Ishikawa (cell line): ENCODE results near the gene STAT4.

Experiments
- CEBPB ChIP-seq: IDR thresholded peaks from 2 replicates; pipeline ENCODE4 v1.6.1; 2012
- CREB1 ChIP-seq: IDR thresholded peaks from 2 replicates; pipeline ENCODE4 v1.6.1; 2012; ENCODE audit warnings: low read depth
- EP300 ChIP-seq: IDR thresholded peaks from 2 replicates; pipeline ENCODE4 v1.6.1; 2012; ENCODE audit warnings: borderline replicate concordance
- MAX ChIP-seq: IDR thresholded peaks from 2 replicates; pipeline ENCODE4 v1.6.1; 2012
- NFIC ChIP-seq: IDR thresholded peaks from 2 replicates; pipeline ENCODE4 v1.6.1; 2012
- REST ChIP-seq: IDR thresholded peaks from 2 replicates; pipeline ENCODE4 v1.6.1; 2012; ENCODE audit warnings: low read depth, mild to moderate bottlenecking
- TAF1 ChIP-seq: IDR thresholded peaks from 2 replicates; pipeline ENCODE4 v1.6.1; 2012; ENCODE audit warnings: low read depth, mild to moderate bottlenecking
- TCF12 ChIP-seq: IDR thresholded peaks from 2 replicates; pipeline ENCODE4 v1.6.1; 2012; ENCODE audit warnings: low read depth
- TEAD4 ChIP-seq: IDR thresholded peaks from 2 replicates; pipeline ENCODE4 v1.6.1; 2012
- USF1 ChIP-seq: IDR thresholded peaks from 2 replicates; pipeline ENCODE4 v1.6.1; 2012
- YY1 ChIP-seq: IDR thresholded peaks from 2 replicates; pipeline ENCODE4 v1.6.1; 2012; ENCODE audit warnings: low read depth
- ZBTB7A ChIP-seq: IDR thresholded peaks from 2 replicates; pipeline ENCODE4 v1.6.1; 2012; ENCODE audit warnings: low read depth

- no peak for TF ChIP-seq NFIC
- TF ChIP-seq YY1: no peak
- TF ChIP-seq CREB1: no peak
- no peak for TF ChIP-seq REST
- no peak for TF ChIP-seq TAF1
- TF ChIP-seq TCF12: no peak
- no peak for TF ChIP-seq EP300
- no peak for TF ChIP-seq USF1
- TF ChIP-seq CEBPB: no peak
- TF ChIP-seq MAX: no peak
- TF ChIP-seq TEAD4: no peak
- TF ChIP-seq ZBTB7A: no peak
These were observed 132.1 kb downstream of the STAT4 start for GRCh38 chr2:191018643-191019119.
